DMS79 treated with DMSO at 0.1 percent for 48 hours (cell line): ENCODE measurements around the gene XRN1.
"Not testable (repeated sequence)": the region's sequence is repeated elsewhere in the genome, so short reads cannot be mapped to it uniquely, and the experiment has no call there.

Experiments used
- DNase-seq: peaks from one replicate; lab custom pipeline; 2025; lab: John Stamatoyannopoulos, UW

The XRN1 gene

GRCh38 chr3:142447852-142448823, at the start of gene XRN1:
TSS of gene XRN1 (minus strand) at chr3:142448037. CDS start at chr3:142447944, 93 bp downstream.
- DNase-seq = peak; percentile 80

- DNase-seq = no peak
These were observed 47.3 kb upstream of the XRN1 start for GRCh38 chr3:142495103-142495502.

DNA sequence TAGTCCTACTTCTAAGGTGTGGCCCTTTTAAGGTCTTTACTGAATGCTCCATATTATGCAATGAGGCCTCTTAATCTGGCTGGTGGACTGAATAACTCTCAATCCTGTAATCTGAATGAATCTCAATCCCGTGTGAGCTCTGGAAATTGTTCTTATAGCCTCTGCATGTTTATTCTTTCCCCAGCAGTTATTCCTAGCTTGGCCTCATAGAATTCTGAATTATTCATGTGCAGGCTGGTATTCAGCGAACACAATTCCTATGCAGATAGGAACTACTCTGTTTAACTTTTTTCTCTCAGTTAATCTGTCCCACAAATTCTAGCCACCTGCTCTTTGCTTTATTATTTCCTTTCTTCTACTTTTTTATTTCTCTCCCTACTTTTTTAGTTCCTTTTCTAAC, 44.3 kb upstream of the XRN1 start:
- no peak for DNase-seq

- DNase-seq = no peak
These were observed 41.9 kb upstream of the XRN1 start for GRCh38 chr3:142489572-142490323.

GRCh38 chr3:142484912-142485435, 37.1 kb upstream of the XRN1 start:
- no peak for DNase-seq

DNA sequence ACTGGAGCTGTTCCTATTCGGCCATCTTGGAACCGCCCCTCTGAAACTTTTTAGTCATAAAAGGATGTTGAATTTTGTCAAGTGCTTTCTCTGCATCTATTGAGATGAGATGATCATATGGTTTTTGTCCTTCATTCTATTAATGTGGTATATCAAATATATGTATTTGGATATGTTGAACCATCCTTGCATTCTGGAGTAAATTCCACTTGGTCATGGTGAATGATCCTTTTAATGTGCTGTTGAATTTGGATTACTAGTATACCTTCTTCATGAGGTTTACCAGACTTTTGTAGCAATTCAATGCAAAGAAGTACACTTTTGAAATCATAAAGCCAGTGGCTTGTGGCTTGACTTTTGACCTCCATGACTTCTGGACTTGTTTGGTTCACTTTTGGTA, 33.4 kb upstream of the XRN1 start:
- no peak for DNase-seq

DNA sequence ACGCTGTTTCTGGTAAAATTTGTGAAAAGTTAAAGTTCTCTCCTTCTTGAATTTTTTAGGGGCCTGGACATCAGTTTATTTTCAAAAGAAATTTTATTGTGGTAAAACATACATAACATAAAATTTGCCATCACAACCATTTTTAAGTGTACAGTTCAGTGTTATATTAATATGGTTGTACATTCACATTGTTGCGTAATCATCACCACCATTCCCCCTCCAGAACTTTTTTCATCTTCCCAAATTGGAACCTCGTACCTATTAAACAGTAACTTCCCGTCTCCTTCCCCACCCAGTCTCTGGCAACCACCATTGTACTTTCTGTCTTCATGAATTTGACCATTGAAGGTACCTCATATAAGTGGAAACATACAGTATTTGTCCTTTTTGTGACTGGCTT, 23.0 kb upstream of the XRN1 start:
- no peak for DNase-seq

GRCh38 chr3:142468456-142468855, 20.6 kb upstream of the XRN1 start:
- DNase-seq = no peak

DNA sequence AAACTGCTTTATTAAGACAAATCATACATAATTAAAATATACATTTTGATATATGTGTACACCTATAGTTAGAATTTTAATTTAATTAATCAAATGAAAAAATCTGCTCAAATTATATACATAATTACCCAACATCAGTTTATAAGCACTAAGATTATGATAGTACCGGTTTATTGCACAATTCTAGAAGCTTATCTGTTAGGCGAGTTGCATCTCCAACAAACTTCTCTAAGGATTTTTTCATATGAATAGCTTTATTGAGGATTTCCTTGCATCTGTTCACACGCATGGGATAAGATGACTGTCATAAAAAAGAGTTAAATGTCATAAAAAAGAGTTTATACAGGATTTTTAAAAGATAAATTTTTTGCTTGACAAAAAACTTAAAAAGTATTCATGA, 19.9 kb upstream of the XRN1 start:
- DNase-seq = no peak

GRCh38 chr3:142460689-142461088, 12.9 kb upstream of the XRN1 start:
- DNase-seq = no peak

DNA sequence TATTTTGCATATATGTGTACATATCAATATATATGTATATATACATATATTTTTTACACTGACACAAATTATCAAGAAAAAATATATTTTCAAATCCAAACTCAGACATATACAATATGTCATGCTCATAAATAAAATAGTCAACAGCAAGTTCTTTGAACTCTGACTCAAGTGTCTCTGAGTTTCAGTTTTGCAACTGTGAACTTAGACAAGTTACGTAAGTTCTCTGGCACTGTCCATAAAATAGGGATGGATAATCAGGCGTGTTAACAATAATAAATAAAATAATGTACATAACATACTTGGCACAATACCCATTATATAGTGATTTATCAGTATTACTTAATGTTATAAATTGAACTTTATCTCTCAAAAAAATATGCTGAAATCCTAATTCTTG, 12.1 kb upstream of the XRN1 start:
- no peak for DNase-seq

- DNase-seq = no peak
These were observed 11.3 kb upstream of the XRN1 start for GRCh38 chr3:142459096-142459495.

DNA sequence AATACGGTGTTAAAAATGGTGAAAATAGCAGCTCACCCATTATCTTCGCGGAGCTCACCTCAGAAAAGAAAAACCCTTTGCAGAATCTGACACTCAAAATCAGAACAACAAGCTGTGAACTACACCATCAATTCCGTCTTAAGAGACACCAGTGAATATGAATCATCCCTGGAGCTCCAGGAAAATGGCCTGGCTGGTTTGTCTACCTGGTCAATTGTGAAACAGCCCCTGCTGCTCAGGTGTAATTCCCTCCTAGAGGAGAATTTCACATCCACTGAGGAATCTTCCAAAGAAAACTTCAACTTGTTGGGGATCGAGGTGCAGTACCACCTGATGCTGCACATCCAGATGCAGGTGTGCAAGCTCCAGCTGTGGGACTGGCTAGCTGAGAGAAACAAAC, 3.0 kb upstream of the XRN1 start:
- no peak for DNase-seq

- DNase-seq = no peak
These were observed 2.4 kb upstream of the XRN1 start for GRCh38 chr3:142450189-142450588.

DNA sequence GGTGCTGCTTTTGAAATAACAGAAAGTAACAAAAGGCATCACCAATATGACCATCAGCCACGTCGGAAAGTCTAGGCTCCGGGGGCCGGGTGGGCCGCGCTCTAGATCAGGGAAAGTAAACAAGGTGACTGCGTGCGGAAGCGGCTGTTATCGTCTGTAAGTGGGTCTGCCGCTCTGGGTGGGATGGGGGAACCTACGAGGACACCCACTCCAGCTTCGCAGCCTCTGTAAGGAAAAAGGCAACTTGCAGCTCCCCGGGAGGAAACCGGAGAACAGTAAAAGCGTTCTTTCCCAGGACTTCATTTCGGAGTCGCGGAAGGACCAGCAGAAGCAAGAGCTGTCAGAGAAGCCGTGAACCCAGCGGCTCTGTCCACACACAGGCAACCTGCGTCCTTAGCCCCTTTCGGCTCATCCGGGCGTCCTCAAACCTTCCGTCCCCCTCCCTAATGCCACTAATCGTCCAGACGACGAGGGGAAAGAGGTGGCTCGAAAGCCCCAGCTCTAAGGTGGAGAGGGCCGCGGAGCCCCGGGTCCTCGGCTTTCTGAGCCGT, 461 bp downstream of the XRN1 start:
- peak; percentile 53 for DNase-seq

DNA sequence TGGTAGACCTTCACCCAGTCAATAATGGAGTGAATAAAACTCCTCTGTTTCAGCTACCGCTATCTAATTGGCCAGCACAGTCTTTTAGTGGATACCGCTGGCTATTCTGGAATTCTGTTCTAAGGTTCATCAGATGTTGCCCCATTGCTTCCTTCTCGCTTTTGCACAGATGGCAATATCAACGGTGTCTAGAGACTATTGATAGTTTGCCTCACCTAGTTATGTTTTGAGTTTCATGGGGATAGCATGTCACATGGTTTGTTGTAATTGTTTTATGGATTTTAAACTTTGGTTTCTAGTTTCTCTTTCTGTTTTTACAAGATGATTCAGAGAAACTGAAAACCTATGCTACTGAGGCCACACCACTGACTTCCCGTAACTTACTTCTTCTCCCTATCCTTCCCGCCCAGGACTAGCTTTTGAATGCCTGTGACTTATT, 2.0 kb downstream of the XRN1 start:
- DNase-seq = no peak

DNA sequence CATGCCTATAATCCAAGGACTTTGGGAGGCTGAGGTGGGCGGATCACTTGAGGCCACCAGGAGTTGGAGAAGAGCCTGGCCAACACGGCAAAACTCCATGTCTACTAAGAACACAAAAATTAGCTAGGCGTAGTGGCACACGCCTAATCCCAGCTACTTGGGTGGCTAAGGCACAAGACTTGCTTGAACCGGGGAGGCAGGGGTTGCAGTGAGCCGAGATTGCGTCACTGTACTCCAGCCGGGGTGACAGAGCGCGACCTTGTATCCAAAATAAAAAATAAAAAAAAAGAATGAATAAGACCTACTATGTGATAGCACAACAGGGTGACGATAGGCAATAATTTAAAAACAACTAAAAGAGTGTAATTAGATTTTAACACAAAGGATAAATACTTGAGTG, 3.5 kb downstream of the XRN1 start:
- no peak for DNase-seq

DNA sequence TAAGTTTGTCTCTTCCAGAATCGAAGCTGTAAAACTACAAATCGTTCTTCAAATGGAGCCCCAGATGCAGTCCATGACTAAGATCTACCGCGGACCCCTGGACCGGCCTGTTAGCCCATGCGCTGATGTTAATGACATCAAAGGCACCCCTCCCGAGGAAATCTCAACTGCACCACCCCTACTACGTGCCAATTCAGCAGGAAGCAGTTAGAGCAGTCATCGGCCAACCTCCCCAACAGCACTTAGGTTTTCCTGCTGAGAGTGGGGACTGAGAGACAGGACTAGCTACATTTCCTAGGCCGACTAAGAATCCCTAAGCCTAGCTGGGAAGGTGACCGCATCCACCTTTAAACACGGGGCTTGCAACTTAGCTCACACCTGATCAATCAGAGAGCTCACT, 4.8 kb downstream of the XRN1 start:
- not testable (repeated sequence) for DNase-seq

DNA sequence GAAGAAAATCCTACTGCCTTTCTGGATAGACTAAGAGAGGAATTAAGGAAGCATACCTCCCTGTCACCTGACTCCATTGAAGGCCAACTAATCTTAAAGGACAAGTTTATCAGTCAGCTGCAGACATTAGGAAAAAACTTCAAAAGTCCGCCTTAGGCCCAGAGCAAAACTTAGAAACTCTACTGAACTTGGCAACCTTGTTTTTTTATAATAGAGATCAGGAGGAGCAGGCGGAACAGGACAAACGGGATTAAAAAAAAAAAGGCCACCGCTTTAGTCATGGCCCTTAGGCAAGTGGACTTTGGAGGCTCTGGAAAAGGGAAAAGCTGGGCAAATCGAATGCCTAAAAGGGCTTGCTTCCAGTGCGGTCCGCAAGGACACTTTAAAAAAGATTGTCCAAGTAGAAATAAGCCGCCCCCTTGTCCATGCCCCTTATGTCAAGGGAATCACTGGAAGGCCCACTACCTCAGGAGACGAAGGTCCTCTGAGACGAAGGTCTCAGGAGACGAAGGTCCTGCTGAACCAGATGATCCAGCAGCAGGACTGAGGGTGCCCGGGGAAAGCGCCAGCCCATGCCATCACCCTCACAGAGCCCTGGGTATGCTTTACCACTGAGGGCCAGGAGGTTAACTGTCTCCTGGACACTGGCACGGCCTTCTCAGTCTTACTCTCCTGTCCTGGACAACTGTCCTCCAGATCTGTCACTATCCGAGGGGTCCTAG, 8.2 kb downstream of the XRN1 start:
- not testable (repeated sequence) for DNase-seq

- not testable (repeated sequence) for DNase-seq
These were observed 9.7 kb downstream of the XRN1 start for GRCh38 chr3:142438096-142438495.

DNA sequence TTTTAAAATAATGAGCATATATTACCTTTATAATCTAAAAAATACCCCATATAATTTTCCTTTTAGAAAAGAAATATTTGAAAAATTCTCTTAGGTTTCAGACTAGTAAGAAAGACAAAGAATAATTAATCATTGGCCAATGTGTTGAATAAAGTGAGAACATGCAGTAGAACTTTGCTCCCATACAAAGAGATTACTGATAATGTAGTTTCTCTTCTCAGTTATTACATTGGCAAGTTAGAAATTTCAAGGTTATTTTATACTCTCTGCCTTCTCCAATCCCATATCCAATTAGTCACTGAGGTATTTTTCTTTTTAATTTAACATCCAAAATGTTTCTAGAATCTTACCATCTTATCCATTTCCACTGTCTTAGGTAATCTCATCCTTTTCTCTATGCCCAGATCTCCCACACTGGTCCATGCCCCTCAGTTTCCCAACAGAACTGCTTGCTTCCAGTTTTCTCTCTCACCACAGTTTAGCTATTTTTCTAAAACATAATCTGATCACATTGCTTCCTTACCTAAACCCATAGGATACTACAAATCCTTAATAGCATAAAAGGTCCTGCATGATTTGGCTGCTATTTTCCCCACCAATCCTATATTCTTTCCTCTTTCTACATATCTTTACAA, 10.8 kb downstream of the XRN1 start:
- DNase-seq = no peak
